Measurements from ENCODE around the gene CTPS2.

DNA sequence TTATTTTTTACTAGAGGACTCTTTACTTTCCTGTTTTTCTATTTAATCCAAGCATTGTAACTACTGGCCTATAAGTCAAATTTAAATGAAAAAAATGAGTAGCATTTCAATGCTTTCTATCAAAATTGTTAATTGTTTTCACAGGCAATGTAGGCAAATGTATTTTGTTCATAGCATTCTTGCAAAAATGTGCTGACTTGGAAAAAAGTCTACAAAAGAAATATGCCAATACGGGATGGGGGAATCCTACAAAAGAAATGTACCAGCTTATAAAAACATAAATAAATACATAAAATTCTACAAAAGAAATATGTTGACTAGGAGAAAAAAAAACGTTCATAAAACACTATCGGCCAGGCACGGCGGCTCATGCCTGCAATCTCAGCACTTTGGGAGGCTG lies 77.4 kb downstream of the CTPS2 start:
- TF ChIP-seq, protein P1, sequence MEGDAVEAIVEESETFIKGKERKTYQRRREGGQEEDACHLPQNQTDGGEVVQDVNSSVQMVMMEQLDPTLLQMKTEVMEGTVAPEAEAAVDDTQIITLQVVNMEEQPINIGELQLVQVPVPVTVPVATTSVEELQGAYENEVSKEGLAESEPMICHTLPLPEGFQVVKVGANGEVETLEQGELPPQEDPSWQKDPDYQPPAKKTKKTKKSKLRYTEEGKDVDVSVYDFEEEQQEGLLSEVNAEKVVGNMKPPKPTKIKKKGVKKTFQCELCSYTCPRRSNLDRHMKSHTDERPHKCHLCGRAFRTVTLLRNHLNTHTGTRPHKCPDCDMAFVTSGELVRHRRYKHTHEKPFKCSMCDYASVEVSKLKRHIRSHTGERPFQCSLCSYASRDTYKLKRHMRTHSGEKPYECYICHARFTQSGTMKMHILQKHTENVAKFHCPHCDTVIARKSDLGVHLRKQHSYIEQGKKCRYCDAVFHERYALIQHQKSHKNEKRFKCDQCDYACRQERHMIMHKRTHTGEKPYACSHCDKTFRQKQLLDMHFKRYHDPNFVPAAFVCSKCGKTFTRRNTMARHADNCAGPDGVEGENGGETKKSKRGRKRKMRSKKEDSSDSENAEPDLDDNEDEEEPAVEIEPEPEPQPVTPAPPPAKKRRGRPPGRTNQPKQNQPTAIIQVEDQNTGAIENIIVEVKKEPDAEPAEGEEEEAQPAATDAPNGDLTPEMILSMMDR (IDR thresholded peaks at IDR 0.05) = no peak
- no peak for TF ChIP-seq ZFX (IDR thresholded peaks at IDR 0.05; ENCODE audit: borderline replicate concordance)

All from 22Rv1 (cell line).